ENCODE data around the gene MYO1E. TPM values are rescaled to one million over a fixed set of nuclear protein-coding genes. Genes with fewer than 3 reads are reported as not detected.
A peak's percentile ranks its signal among the peaks of the same experiment; 100 is the strongest.
"Not testable (repeated sequence)": the region's sequence is repeated elsewhere in the genome, so short reads cannot be mapped to it uniquely, and the experiment has no call there.

Gene MYO1E
- polyA plus RNA-seq, 1 donor, result 126 TPM

DNA sequence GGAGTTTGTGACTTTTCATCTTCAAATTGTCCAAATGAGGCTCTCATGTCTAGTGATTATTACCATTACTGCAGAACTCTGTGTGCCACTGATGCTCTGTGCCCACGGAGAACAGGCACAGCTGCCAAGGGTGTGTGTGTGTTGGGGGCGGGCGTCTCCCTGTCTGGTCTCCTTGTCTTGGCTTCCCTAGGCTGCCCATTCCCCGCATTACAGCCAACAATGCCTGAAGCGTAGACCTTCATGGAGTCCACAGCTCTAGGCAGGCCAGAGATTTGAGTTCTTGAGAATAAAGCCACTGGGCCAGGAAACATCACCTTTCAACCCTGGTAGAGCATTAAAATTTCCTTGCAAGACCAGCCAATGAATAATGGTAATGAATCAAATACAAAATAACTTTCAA lies 225.0 kb downstream of the MYO1E start:
- DNase-seq, result no peak
- no peak overlapping the region for H3K4me3 ChIP-seq (ENCODE audit: low read length)
- H3K4me1 ChIP-seq (ENCODE audit: control insufficient read depth, insufficient read depth, low read length), result no peaks in the 10 kb centered on the region
- H3K9me3 ChIP-seq (ENCODE audit: control insufficient read depth, low read depth, low read length), result no peaks in the 10 kb centered on the region
- no peaks in the 10 kb centered on the region for H3K27me3 ChIP-seq (ENCODE audit: control insufficient read depth, insufficient read depth, low read length)
- no CpG with 5 or more reads among the region's 5 CpGs for WGBS (ENCODE audit: insufficient coverage, low lambda C conversion rate)
- H3K36me3 ChIP-seq (ENCODE audit: control insufficient read depth, insufficient read depth, low read length), result peaks cover 58% of the 10 kb centered on the region
- H3K27ac ChIP-seq (ENCODE audit: low read length), result no peak overlapping the region

DNA sequence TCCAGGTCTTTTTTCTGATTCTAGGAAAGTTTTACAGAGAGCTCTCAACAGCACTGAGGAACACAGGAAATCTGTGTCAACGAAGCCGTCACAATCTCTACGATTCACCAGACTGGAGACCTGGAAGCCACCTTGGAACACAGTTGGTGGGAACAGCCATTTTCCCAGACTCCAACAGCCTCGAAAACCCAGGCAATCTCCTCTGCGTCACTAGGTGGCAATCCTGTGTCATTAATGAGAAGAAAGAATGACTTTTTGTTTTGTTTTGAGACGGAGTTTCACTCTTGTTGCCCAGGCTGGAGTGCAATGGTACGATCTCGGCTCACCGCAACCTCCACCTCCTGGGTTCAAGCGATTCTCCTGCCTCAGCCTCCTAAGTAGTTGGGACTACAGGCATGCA lies 228.1 kb downstream of the MYO1E start:
- not testable (repeated sequence) for H3K4me3 ChIP-seq (ENCODE audit: low read length); H3K9me3 ChIP-seq (ENCODE audit: control insufficient read depth, low read depth, low read length); H3K27me3 ChIP-seq (ENCODE audit: control insufficient read depth, insufficient read depth, low read length); DNase-seq; H3K27ac ChIP-seq (ENCODE audit: low read length); H3K4me1 ChIP-seq (ENCODE audit: control insufficient read depth, insufficient read depth, low read length)
- WGBS (ENCODE audit: insufficient coverage, low lambda C conversion rate), result 100% methylated on average over 3 of the region's 10 CpGs
- H3K36me3 ChIP-seq (ENCODE audit: control insufficient read depth, insufficient read depth, low read length), result peaks cover 58% of the 10 kb centered on the region

GRCh38 chr15:59143281-59143680 lies 229.4 kb downstream of the MYO1E start:
- no peak for DNase-seq
- peaks cover 60% of the 10 kb centered on the region for H3K36me3 ChIP-seq (ENCODE audit: control insufficient read depth, insufficient read depth, low read length)
- H3K27me3 ChIP-seq (ENCODE audit: control insufficient read depth, insufficient read depth, low read length), result no peaks in the 10 kb centered on the region
- no CpG with 5 or more reads among the region's 5 CpGs for WGBS (ENCODE audit: insufficient coverage, low lambda C conversion rate)
- H3K27ac ChIP-seq (ENCODE audit: low read length), result no peak overlapping the region
- no peaks in the 10 kb centered on the region for H3K4me1 ChIP-seq (ENCODE audit: control insufficient read depth, insufficient read depth, low read length)
- no peaks in the 10 kb centered on the region for H3K9me3 ChIP-seq (ENCODE audit: control insufficient read depth, low read depth, low read length)
- H3K4me3 ChIP-seq (ENCODE audit: low read length), result no peak overlapping the region

DNA sequence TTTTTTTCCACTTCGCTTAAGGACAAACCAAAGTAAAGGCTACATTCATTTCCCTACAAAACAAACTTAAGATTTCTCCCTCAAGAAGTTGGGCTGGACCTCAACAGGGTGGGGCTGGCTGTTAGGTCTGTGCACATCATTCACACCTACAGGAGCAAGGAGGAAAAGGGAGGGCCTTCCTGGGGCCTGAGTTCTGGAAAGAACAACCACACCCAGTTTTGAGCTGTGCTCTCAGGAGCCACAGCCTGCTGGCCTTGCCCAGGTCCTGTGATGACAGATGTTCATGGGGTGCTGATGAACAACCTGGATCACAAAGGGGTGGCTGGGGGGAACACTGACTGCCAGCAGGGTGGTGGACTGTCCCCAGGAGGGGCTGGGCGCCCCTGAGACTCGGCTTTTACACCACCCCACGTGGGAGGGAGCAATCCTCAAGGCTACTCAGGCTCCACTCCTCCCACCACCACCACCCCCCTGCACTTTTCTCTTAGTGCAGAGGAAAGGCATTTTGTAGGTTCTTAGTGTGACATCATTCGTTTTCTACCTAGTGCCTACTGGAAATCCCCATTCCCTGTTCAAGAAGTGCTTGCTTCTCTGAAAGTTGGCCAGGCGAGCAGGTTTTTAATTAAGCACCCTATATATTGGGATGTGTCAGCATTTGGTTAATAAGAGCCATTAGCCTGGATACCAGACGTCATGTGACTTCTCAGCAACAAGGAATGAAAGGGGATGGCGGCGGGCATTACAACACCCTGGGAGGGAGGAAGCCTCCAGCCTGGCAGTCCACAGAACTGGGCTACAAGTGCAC lies 232.0 kb downstream of the MYO1E start:
- Histone ChIP-seq H3K9me3 (ENCODE audit: control insufficient read depth, low read depth, low read length) (no peaks in the 10 kb centered on the region), H3K4me3 (ENCODE audit: low read length) (no peak overlapping the region), H3K27me3 (ENCODE audit: control insufficient read depth, insufficient read depth, low read length) (no peaks in the 10 kb centered on the region), H3K27ac (ENCODE audit: low read length) (no peak overlapping the region), H3K4me1 (ENCODE audit: control insufficient read depth, insufficient read depth, low read length) (no peaks in the 10 kb centered on the region), H3K36me3 (ENCODE audit: control insufficient read depth, insufficient read depth, low read length) (peaks cover 74% of the 10 kb centered on the region)
- 92% methylated on average over 4 of the region's 9 CpGs for whole genome bisulfite sequencing (ENCODE audit: insufficient coverage, low lambda C conversion rate)
- DNase-seq, result no peak

- no peaks in the 10 kb centered on the region for H3K27me3 ChIP-seq (ENCODE audit: control insufficient read depth, insufficient read depth, low read length)
- WGBS (ENCODE audit: insufficient coverage, low lambda C conversion rate), result no CpG with 5 or more reads among the region's 7 CpGs
- no peak overlapping the region for H3K4me3 ChIP-seq (ENCODE audit: low read length)
- H3K27ac ChIP-seq (ENCODE audit: low read length), result no peak overlapping the region
- DNase-seq, result peak in 1 of 2 donors; percentile 19
- peaks cover 83% of the 10 kb centered on the region for H3K36me3 ChIP-seq (ENCODE audit: control insufficient read depth, insufficient read depth, low read length)
- no peaks in the 10 kb centered on the region for H3K9me3 ChIP-seq (ENCODE audit: control insufficient read depth, low read depth, low read length)
- no peaks in the 10 kb centered on the region for H3K4me1 ChIP-seq (ENCODE audit: control insufficient read depth, insufficient read depth, low read length)
Observed at GRCh38 chr15:59138243-59138642, 234.4 kb downstream of the MYO1E start.

GRCh38 chr15:59137566-59137965 lies 235.1 kb downstream of the MYO1E start:
- WGBS (ENCODE audit: insufficient coverage, low lambda C conversion rate), result 40% methylated on average over 1 of the region's 2 CpGs
- Histone ChIP-seq H3K36me3 (ENCODE audit: control insufficient read depth, insufficient read depth, low read length) (peaks cover 81% of the 10 kb centered on the region), H3K9me3 (ENCODE audit: control insufficient read depth, low read depth, low read length) (no peaks in the 10 kb centered on the region), H3K4me1 (ENCODE audit: control insufficient read depth, insufficient read depth, low read length) (no peaks in the 10 kb centered on the region), H3K4me3 (ENCODE audit: low read length) (no peak overlapping the region), H3K27me3 (ENCODE audit: control insufficient read depth, insufficient read depth, low read length) (no peaks in the 10 kb centered on the region), H3K27ac (ENCODE audit: low read length) (no peak overlapping the region)
- no peak for DNase-seq

GRCh38 chr15:59133929-59134427 lies 238.7 kb downstream of the MYO1E start:
- H3K27ac ChIP-seq (ENCODE audit: low read length), result no peak overlapping the region
- H3K27me3 ChIP-seq (ENCODE audit: control insufficient read depth, insufficient read depth, low read length), result no peaks in the 10 kb centered on the region
- H3K4me3 ChIP-seq (ENCODE audit: low read length), result no peak overlapping the region
- H3K9me3 ChIP-seq (ENCODE audit: control insufficient read depth, low read depth, low read length), result peaks cover 17% of the 10 kb centered on the region
- peaks cover 70% of the 10 kb centered on the region for H3K36me3 ChIP-seq (ENCODE audit: control insufficient read depth, insufficient read depth, low read length)
- H3K4me1 ChIP-seq (ENCODE audit: control insufficient read depth, insufficient read depth, low read length), result peaks cover 3% of the 10 kb centered on the region
- WGBS (ENCODE audit: insufficient coverage, low lambda C conversion rate), result no CpG with 5 or more reads among the region's 6 CpGs
- DNase-seq, result no peak

DNA sequence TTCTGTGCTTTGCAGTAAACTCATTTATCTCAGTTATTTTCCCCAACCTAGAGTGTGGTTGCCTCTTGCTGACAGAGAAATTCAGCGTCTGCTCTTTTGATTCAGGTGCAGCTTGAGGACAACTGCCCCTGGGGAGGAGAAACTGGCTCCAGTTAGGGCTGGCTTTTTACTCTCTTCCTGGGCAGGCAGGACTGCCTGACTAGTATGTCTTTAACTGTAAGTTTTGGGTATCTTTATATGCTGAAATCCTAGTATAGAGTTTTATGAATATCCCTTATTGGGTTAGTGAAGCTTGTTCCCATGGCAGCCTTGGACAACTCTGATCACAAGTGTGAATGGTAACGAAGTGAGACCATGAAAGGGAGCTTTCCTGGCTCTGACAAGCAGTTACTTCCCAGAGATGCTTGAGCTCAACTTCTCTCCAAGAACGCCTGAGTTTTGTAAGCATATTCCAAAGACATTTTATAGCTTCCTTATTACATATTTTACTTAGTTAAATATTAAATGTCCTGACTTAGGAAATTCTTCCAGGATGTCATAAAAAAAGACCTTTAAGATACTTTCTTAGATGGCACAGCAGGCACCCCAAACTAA lies 240.6 kb downstream of the MYO1E start:
- Histone ChIP-seq H3K9me3 (ENCODE audit: control insufficient read depth, low read depth, low read length) (peaks cover 17% of the 10 kb centered on the region), H3K36me3 (ENCODE audit: control insufficient read depth, insufficient read depth, low read length) (peaks cover 54% of the 10 kb centered on the region), H3K27me3 (ENCODE audit: control insufficient read depth, insufficient read depth, low read length) (no peaks in the 10 kb centered on the region), H3K27ac (ENCODE audit: low read length) (no peak overlapping the region), H3K4me3 (ENCODE audit: low read length) (no peak overlapping the region), H3K4me1 (ENCODE audit: control insufficient read depth, insufficient read depth, low read length) (peaks cover 3% of the 10 kb centered on the region)
- no CpG with 5 or more reads among the region's 3 CpGs for WGBS (ENCODE audit: insufficient coverage, low lambda C conversion rate)
- peak in 1 of 2 donors; percentile 30 for DNase-seq

- Histone ChIP-seq H3K9me3 (ENCODE audit: control insufficient read depth, low read depth, low read length) (peaks cover 17% of the 10 kb centered on the region), H3K27ac (ENCODE audit: low read length) (no peak overlapping the region), H3K4me3 (ENCODE audit: low read length) (no peak overlapping the region), H3K4me1 (ENCODE audit: control insufficient read depth, insufficient read depth, low read length) (peaks cover 3% of the 10 kb centered on the region), H3K27me3 (ENCODE audit: control insufficient read depth, insufficient read depth, low read length) (no peaks in the 10 kb centered on the region), H3K36me3 (ENCODE audit: control insufficient read depth, insufficient read depth, low read length) (peaks cover 48% of the 10 kb centered on the region)
- DNase-seq, result no peak
- WGBS (ENCODE audit: insufficient coverage, low lambda C conversion rate), result no CpG with 5 or more reads among the region's 16 CpGs
Observed at GRCh38 chr15:59131456-59131855, 241.2 kb downstream of the MYO1E start.

- no CpG with 5 or more reads among the region's 1 CpG for WGBS (ENCODE audit: insufficient coverage, low lambda C conversion rate)
- H3K27ac ChIP-seq (ENCODE audit: low read length); H3K27me3 ChIP-seq (ENCODE audit: control insufficient read depth, insufficient read depth, low read length); DNase-seq; H3K4me3 ChIP-seq (ENCODE audit: low read length); H3K4me1 ChIP-seq (ENCODE audit: control insufficient read depth, insufficient read depth, low read length): not testable (repeated sequence)
- Histone ChIP-seq H3K9me3 (ENCODE audit: control insufficient read depth, low read depth, low read length) (peaks cover 17% of the 10 kb centered on the region), H3K36me3 (ENCODE audit: control insufficient read depth, insufficient read depth, low read length) (peaks cover 16% of the 10 kb centered on the region)
Observed at GRCh38 chr15:59127255-59127654, 245.4 kb downstream of the MYO1E start.
